BLaER1 (cell line): Measurements from ENCODE around the gene COL9A3.
"Not testable (repeated sequence)": the region's sequence is repeated elsewhere in the genome, so short reads cannot be mapped to it uniquely, and the experiment has no call there.

ENCODE experiments used
- H3K27ac ChIP-seq: shearing (Covaris generic); formaldehyde crosslinking; 2 replicates; pipeline ENCODE4 v1.8.1; 2022
- H3K27me3 ChIP-seq: shearing (Covaris generic); formaldehyde crosslinking; 2 replicates; pipeline ENCODE4 v1.8.1; 2022
- H3K36me3 ChIP-seq: shearing (Covaris generic); formaldehyde crosslinking; 2 replicates; pipeline ENCODE4 v1.8.1; 2022
- H3K4me1 ChIP-seq: shearing (Covaris generic); formaldehyde crosslinking; 2 replicates; pipeline ENCODE4 v1.8.1; 2022
- H3K4me2 ChIP-seq: shearing (Covaris generic); formaldehyde crosslinking; 2 replicates; pipeline ENCODE4 v1.8.1; 2022
- H3K4me3 ChIP-seq: shearing (Covaris generic); formaldehyde crosslinking; 2 replicates; pipeline ENCODE4 v1.8.1; 2022
- H3K9ac ChIP-seq: shearing (Covaris generic); formaldehyde crosslinking; 2 replicates; pipeline ENCODE4 v1.8.1; 2022
- H3K9me3 ChIP-seq: shearing (Covaris generic); formaldehyde crosslinking; 2 replicates; pipeline ENCODE4 v1.8.1; 2022
- H4K20me1 ChIP-seq: shearing (Covaris generic); formaldehyde crosslinking; 2 replicates; pipeline ENCODE4 v1.8.1; 2022
- Cebpa-rat ChIP-seq: shearing (Covaris generic); IDR thresholded peaks from 2 replicates; pipeline ENCODE4 v1.8.1; 2022

COL9A3 gene

GRCh38 chr20:62839816-62840215 lies 23.0 kb downstream of the COL9A3 start:
- no peak for TF ChIP-seq Cebpa-rat
- 0 out of 2 replicates have a peak, but pooled peaks cover 4% of the 10 kb centered on the region for H3K27me3 ChIP-seq
- H3K4me3 ChIP-seq, result no peak overlapping the region
- no peak overlapping the region for H3K27ac ChIP-seq
- H3K36me3 ChIP-seq, result peaks cover 80% of the 10 kb centered on the region
- no peak overlapping the region for H3K9ac ChIP-seq
- no peaks in the 10 kb centered on the region; the same call in 1 of the 2 replicates for H4K20me1 ChIP-seq
- no peak overlapping the region for H3K4me2 ChIP-seq
- peaks cover 40% of the 10 kb centered on the region for H3K4me1 ChIP-seq
- 0 out of 2 replicates have a peak, but pooled peaks cover 2% of the 10 kb centered on the region for H3K9me3 ChIP-seq

GRCh38 chr20:62840244-62841197 lies 23.7 kb downstream of the COL9A3 start:
- Histone ChIP-seq H4K20me1 (peaks cover 2% of the 10 kb centered on the region; the same call in 1 of the 2 replicates), H3K4me2 (no peak overlapping the region), H3K9ac (no peak overlapping the region), H3K9me3 (0 out of 2 replicates have a peak, but pooled peaks cover 2% of the 10 kb centered on the region), H3K27ac (no peak overlapping the region), H3K27me3 (0 out of 2 replicates have a peak, but pooled peaks cover 4% of the 10 kb centered on the region), H3K4me3 (no peak overlapping the region), H3K4me1 (peaks cover 35% of the 10 kb centered on the region), H3K36me3 (peaks cover 85% of the 10 kb centered on the region)
- TF ChIP-seq Cebpa-rat, result no peak

GRCh38 chr20:62841705-62842212 lies 24.9 kb downstream of the COL9A3 start:
- Histone ChIP-seq H4K20me1 (peaks cover 14% of the 10 kb centered on the region), H3K27ac (no peak overlapping the region), H3K9ac (no peak overlapping the region), H3K4me2 (no peak overlapping the region), H3K36me3 (peaks cover 76% of the 10 kb centered on the region), H3K4me3 (no peak overlapping the region), H3K9me3 (0 out of 2 replicates have a peak, but pooled peaks cover 2% of the 10 kb centered on the region), H3K27me3 (no peaks in the 10 kb centered on the region), H3K4me1 (peaks cover 35% of the 10 kb centered on the region)
- no peak for TF ChIP-seq Cebpa-rat

GRCh38 chr20:62843656-62844055 lies 26.8 kb downstream of the COL9A3 start:
- Histone ChIP-seq H4K20me1 (peaks cover 33% of the 10 kb centered on the region), H3K36me3 (peaks cover 73% of the 10 kb centered on the region), H3K9ac (no peak overlapping the region), H3K4me3 (no peak overlapping the region), H3K27ac (no peak overlapping the region), H3K4me2 (no peak overlapping the region), H3K9me3 (0 out of 2 replicates have a peak, but pooled peaks cover 2% of the 10 kb centered on the region), H3K27me3 (no peaks in the 10 kb centered on the region), H3K4me1 (peaks cover 33% of the 10 kb centered on the region)
- TF ChIP-seq Cebpa-rat, result no peak

- H3K4me3 ChIP-seq, result no peak overlapping the region
- no peak for TF ChIP-seq Cebpa-rat
- 0 out of 2 replicates have a peak, but pooled peaks cover 2% of the 10 kb centered on the region for H3K9me3 ChIP-seq
- H3K4me2 ChIP-seq, result no peak overlapping the region
- H3K36me3 ChIP-seq, result peaks cover 73% of the 10 kb centered on the region
- H4K20me1 ChIP-seq, result peaks cover 38% of the 10 kb centered on the region
- H3K4me1 ChIP-seq, result peaks cover 32% of the 10 kb centered on the region
- H3K27me3 ChIP-seq, result no peaks in the 10 kb centered on the region
- no peak overlapping the region for H3K27ac ChIP-seq
- no peak overlapping the region for H3K9ac ChIP-seq
Measured at GRCh38 chr20:62844182-62844581, 27.3 kb downstream of the COL9A3 start.

GRCh38 chr20:62845416-62846160 lies 28.7 kb downstream of the COL9A3 start:
- H3K36me3 ChIP-seq, result peaks cover 75% of the 10 kb centered on the region
- H3K4me2 ChIP-seq, result peak overlapping the region; percentile 66
- H3K9ac ChIP-seq, result 0 out of 2 replicates have a peak overlapping the region, but pooled peaks have one; percentile 23
- no peaks in the 10 kb centered on the region for H3K27me3 ChIP-seq
- H3K9me3 ChIP-seq, result 0 out of 2 replicates have a peak, but pooled peaks cover 2% of the 10 kb centered on the region
- peaks cover 52% of the 10 kb centered on the region for H4K20me1 ChIP-seq
- peaks cover 32% of the 10 kb centered on the region for H3K4me1 ChIP-seq
- H3K27ac ChIP-seq, result 0 out of 2 replicates have a peak overlapping the region, but pooled peaks have one; percentile 28
- H3K4me3 ChIP-seq, result no peak overlapping the region
- TF ChIP-seq Cebpa-rat, result no peak

GRCh38 chr20:62846166-62846890 lies 29.5 kb downstream of the COL9A3 start:
- no peak for TF ChIP-seq Cebpa-rat
- Histone ChIP-seq H4K20me1 (peaks cover 60% of the 10 kb centered on the region), H3K4me2 (peak overlapping the region; percentile 66), H3K36me3 (peaks cover 74% of the 10 kb centered on the region), H3K27me3 (no peaks in the 10 kb centered on the region), H3K27ac (0 out of 2 replicates have a peak overlapping the region, but pooled peaks have one; percentile 28), H3K9me3 (0 out of 2 replicates have a peak, but pooled peaks cover 2% of the 10 kb centered on the region), H3K4me1 (peaks cover 32% of the 10 kb centered on the region), H3K9ac (0 out of 2 replicates have a peak overlapping the region, but pooled peaks have one; percentile 23), H3K4me3 (no peak overlapping the region)

- Histone ChIP-seq H4K20me1 (peaks cover 83% of the 10 kb centered on the region), H3K4me1 (peaks cover 46% of the 10 kb centered on the region), H3K36me3 (peaks cover 81% of the 10 kb centered on the region)
- not testable (repeated sequence) for H3K4me2 ChIP-seq, H3K9me3 ChIP-seq, H3K4me3 ChIP-seq, H3K27ac ChIP-seq, H3K27me3 ChIP-seq, H3K9ac ChIP-seq
Measured at GRCh38 chr20:62848917-62849316, 32.1 kb downstream of the COL9A3 start.

GRCh38 chr20:62849431-62849830 lies 32.6 kb downstream of the COL9A3 start:
- no peaks in the 10 kb centered on the region for H3K27me3 ChIP-seq
- peaks cover 81% of the 10 kb centered on the region for H3K36me3 ChIP-seq
- no peak overlapping the region for H3K4me2 ChIP-seq
- TF ChIP-seq Cebpa-rat, result no peak
- H3K9ac ChIP-seq, result no peak overlapping the region
- peaks cover 88% of the 10 kb centered on the region for H4K20me1 ChIP-seq
- H3K4me3 ChIP-seq, result no peak overlapping the region
- peaks cover 51% of the 10 kb centered on the region for H3K4me1 ChIP-seq
- H3K9me3 ChIP-seq, result no peaks in the 10 kb centered on the region
- no peak overlapping the region for H3K27ac ChIP-seq
